ENCODE results near the gene MACO1.

DNA sequence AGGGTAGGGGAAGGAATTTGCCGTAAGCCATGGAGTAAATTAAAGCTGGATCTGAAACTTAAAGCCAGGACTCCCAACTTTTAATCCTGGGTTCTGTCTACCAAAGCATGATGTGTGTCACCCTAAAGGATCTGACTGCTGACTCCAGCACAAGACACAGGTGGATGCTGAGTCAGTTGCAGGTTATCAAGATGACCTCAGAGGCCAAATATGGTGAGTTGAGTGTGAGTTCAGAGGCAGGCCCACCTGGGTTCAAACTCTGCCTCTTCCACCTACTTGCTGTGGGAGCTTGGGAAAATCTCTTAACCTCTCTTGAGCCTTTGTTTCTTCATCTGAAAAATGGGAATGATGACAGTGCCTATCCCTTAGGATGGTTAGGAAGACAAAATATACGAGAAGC, 96.1 kb downstream of the MACO1 start:
- TF ChIP-seq CTCF (IDR thresholded peaks at IDR 0.05; ENCODE audit: insufficient read depth, low read length, poor library complexity, severe bottlenecking) (no peak), EZH2phosphoT487 (conservative IDR thresholded peaks at IDR 0.05; ENCODE audit: low read length) (no peak)

All from SU-DHL-6 (cell line).